ENCODE measurements around the gene KIFAP3.

The KIFAP3 gene

DNA sequence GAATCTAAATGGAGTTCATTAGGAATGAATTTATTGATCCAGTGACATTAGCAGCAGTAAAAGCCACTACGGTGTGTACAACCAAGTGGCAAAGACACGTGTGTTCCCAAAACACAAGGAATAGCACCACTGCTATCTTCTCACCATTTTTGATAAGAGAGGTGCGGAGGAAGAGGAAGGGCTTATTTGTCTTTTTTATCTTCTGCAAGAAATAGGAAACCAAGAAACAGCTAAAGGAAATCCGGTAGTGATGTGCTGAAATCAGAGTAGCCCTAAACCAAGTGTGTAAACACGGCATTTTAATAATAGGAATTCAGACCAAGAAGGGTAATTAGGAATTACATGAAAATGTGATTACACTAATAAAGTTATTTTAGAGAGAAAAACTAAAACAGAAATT, 171.7 kb downstream of the KIFAP3 start:
- no peak overlapping the region for H3K4me3 ChIP-seq (ENCODE audit: low read length)
- no peak overlapping the region for H3K9ac ChIP-seq (ENCODE audit: low read length)
- H3K36me3 ChIP-seq (ENCODE audit: control insufficient read depth, insufficient read depth, low read length): no peaks in the 10 kb centered on the region
- no peaks in the 10 kb centered on the region for H3K27me3 ChIP-seq (ENCODE audit: control insufficient read depth, insufficient read depth, low read length)
- H3K9me3 ChIP-seq (ENCODE audit: control insufficient read depth, low read length): no peaks in the 10 kb centered on the region
- no peaks in the 10 kb centered on the region for H3K4me1 ChIP-seq (ENCODE audit: control insufficient read depth, insufficient read depth, low read length)

DNA sequence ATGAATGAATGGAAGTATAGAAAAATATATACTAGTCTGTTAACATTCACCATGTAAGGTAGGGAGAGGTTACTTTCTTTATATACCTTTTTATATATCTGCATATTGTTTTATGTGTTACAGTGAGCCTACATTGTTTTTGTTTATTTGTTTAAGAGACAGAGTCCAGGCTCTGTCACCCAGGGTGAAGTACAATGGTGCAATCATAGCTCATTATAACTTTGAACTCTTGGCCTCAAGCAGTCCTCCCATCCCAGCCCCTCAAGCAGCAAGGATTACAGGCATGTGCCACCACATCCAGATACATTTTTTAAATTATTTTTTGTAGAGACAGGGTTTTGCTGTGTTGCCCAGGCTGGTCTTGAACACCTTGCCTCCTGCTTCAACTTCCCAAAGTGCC, 173.4 kb downstream of the KIFAP3 start:
- no peak overlapping the region for H3K9ac ChIP-seq (ENCODE audit: low read length)
- no peaks in the 10 kb centered on the region for H3K27me3 ChIP-seq (ENCODE audit: control insufficient read depth, insufficient read depth, low read length)
- no peaks in the 10 kb centered on the region for H3K4me1 ChIP-seq (ENCODE audit: control insufficient read depth, insufficient read depth, low read length)
- no peaks in the 10 kb centered on the region for H3K9me3 ChIP-seq (ENCODE audit: control insufficient read depth, low read length)
- no peaks in the 10 kb centered on the region for H3K36me3 ChIP-seq (ENCODE audit: control insufficient read depth, insufficient read depth, low read length)
- H3K4me3 ChIP-seq (ENCODE audit: low read length): no peak overlapping the region

DNA sequence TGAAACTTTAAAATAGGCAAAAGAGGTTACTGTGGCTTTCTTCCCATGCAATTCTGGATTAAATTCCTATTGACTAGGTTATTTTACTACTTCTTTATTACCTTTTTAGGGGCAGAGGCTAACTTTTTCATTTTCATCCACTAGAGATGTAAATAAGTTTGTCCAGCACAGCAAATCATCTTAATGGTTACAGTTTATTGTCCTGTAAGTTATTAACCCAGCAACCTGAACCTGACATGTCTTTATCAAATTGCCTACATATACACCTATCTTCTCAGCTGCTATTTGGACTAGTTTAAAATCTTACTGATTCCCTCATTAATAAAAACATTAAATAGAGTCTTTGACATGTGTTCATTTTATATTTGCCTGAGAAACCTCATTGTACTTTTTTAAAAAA, 173.9 kb downstream of the KIFAP3 start:
- Histone ChIP-seq H3K9me3 (ENCODE audit: control insufficient read depth, low read length) (no peaks in the 10 kb centered on the region), H3K36me3 (ENCODE audit: control insufficient read depth, insufficient read depth, low read length) (no peaks in the 10 kb centered on the region), H3K9ac (ENCODE audit: low read length) (no peak overlapping the region), H3K27me3 (ENCODE audit: control insufficient read depth, insufficient read depth, low read length) (no peaks in the 10 kb centered on the region), H3K4me1 (ENCODE audit: control insufficient read depth, insufficient read depth, low read length) (no peaks in the 10 kb centered on the region), H3K4me3 (ENCODE audit: low read length) (no peak overlapping the region)

DNA sequence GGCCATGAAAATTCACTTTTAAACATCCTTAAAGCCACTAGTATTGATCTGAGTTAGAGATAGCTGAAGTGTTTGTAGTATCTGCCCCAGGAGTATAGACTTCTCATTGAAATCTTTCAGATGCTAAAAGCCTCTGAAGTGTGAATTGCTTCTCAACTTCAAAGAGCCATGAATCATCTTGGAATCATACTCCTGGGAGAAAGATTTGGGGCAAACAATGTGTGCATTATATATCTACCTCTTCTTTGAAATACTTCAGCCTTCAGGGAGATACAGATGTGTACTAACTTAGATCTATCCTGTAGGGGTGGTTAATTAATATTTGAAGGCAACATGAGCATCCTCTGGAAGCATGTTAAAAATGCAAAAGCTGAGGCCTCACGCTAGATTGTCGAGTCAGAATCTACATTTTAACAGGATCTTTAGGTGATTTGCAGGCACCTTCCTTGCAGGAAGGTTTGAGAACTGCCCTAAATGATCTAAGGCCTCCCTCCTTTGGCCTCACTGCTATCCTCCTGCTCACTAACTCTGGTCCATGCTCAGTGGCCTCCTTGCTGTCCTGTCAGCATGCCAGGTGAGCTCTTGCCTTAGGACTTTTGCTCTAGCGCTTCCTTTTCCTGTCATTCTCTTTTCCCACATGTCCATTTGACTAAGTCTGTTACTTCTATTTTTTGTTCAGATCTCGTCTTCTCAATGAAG, 174.8 kb downstream of the KIFAP3 start:
- Histone ChIP-seq H3K9ac (ENCODE audit: low read length) (no peak overlapping the region), H3K36me3 (ENCODE audit: control insufficient read depth, insufficient read depth, low read length) (no peaks in the 10 kb centered on the region), H3K27me3 (ENCODE audit: control insufficient read depth, insufficient read depth, low read length) (no peaks in the 10 kb centered on the region), H3K4me1 (ENCODE audit: control insufficient read depth, insufficient read depth, low read length) (no peaks in the 10 kb centered on the region), H3K9me3 (ENCODE audit: control insufficient read depth, low read length) (no peaks in the 10 kb centered on the region), H3K4me3 (ENCODE audit: low read length) (no peak overlapping the region)

DNA sequence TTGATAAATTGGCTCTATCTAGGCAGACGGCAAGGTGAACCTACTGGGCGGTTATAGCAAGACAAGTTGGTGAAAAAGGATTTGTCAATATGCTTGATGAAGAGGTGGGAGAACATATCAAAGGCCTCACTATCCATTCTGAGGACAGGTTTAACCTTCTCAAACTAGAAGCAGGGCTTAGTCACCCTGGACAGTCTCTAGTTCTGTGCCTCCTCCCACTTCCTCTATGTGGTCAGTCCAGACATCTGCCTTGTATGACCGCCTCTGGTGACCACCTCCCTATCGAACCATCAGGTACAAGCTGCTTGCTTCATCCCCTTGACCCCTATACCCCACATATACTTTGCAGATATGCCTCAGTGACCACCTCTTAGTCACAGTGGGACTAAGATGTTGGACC, 178.5 kb downstream of the KIFAP3 start:
- H3K9me3 ChIP-seq (ENCODE audit: control insufficient read depth, low read length): no peaks in the 10 kb centered on the region
- peaks cover 14% of the 10 kb centered on the region for H3K4me1 ChIP-seq (ENCODE audit: control insufficient read depth, insufficient read depth, low read length)
- no peaks in the 10 kb centered on the region for H3K36me3 ChIP-seq (ENCODE audit: control insufficient read depth, insufficient read depth, low read length)
- no peaks in the 10 kb centered on the region for H3K27me3 ChIP-seq (ENCODE audit: control insufficient read depth, insufficient read depth, low read length)
- no peak overlapping the region for H3K9ac ChIP-seq (ENCODE audit: low read length)
- H3K4me3 ChIP-seq (ENCODE audit: low read length): no peak overlapping the region

DNA sequence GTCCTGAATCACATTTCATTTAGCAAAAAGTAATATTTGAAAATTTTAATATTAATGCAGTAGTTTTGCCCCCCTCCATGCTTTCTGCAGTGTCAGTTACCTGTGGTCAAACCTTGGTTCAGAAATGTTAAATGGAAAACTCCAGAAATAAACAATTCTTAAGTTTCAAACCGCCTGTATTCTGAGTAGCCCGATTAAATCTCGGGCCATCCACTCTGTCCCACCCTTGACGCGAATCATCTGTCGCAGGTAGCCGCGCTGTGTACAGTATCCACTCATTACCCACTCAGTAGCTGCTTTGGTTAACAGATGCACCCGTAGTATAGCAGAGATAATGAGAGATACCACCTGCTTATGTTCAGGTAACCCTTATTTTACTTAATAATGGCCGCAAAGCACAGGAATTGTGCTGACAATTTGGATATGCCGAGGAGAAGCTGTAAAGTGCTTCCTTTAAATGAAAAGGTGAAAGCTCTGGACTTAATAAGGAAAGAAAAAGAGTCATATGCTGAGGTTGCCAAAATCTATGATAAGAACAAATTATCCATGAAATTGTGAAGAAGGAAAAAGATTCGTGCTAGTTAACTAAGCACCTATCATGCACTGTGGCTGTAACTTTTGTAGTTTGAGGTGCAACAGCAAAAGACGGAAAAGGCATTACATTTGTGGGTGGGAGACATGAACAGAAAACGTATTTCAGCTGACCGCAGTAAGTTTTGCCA, 179.9 kb downstream of the KIFAP3 start:
- Histone ChIP-seq H3K4me1 (ENCODE audit: control insufficient read depth, insufficient read depth, low read length) (peaks cover 18% of the 10 kb centered on the region), H3K9me3 (ENCODE audit: control insufficient read depth, low read length) (no peaks in the 10 kb centered on the region), H3K36me3 (ENCODE audit: control insufficient read depth, insufficient read depth, low read length) (no peaks in the 10 kb centered on the region), H3K4me3 (ENCODE audit: low read length) (peak overlapping the region; percentile 7), H3K27me3 (ENCODE audit: control insufficient read depth, insufficient read depth, low read length) (no peaks in the 10 kb centered on the region), H3K9ac (ENCODE audit: low read length) (peak overlapping the region; percentile 76)

DNA sequence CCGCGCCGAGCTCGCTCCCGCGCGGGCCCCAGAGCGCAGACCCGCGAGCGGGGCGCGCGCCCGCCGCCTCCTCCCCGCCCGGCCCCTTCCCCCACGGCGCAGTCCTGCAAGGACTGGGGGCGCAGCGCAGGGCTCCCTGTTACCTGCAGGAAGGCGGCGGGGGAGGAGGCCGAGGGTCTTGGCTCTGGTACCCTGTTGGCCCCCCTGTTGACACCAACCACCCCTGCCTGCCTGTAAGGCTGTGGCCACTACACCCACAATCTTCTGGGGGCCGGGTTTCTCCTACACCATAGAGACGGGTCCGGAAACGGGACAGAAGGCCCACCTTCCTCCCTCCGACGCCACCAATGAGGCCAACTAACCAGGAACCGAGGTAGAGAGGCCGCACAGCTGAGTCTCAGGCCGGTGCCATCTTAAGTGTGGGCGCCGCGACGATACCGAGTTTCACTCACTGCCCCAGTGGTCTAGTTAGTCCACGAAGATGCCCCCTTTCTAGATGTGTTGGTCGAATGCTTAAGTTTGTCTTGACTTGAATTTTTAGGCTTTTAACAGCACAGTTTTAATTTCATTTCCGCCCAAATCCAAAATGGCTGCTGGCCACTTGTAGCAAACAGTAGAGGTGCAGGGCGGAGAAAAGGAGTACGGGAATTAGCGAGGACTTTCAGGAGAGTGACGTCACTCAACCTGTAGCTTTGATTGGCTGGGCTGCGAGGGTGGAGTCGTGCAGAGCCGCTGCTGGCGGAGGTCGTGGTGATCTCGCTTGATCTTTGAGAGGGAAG, 180.7 kb downstream of the KIFAP3 start, which contains the start of gene SCYL3:
Gene SCYL3 (minus strand): TSS at position 252 of the 779 bp plus-strand sequence. CDS start 5,056 bp downstream, outside the sequence.
- peak within 1 kb of the TSS; percentile 77 for H3K4me3 ChIP-seq (ENCODE audit: low read length)
- H3K27me3 ChIP-seq (ENCODE audit: control insufficient read depth, insufficient read depth, low read length): no peaks in the 10 kb centered on the region
- H3K36me3 ChIP-seq (ENCODE audit: control insufficient read depth, insufficient read depth, low read length): no peaks in the 10 kb centered on the region
- H3K4me1 ChIP-seq (ENCODE audit: control insufficient read depth, insufficient read depth, low read length): peaks cover 18% of the 10 kb centered on the region
- H3K9ac ChIP-seq (ENCODE audit: low read length): peak within 1 kb of the TSS; percentile 76
- no peaks in the 10 kb centered on the region for H3K9me3 ChIP-seq (ENCODE audit: control insufficient read depth, low read length)

DNA sequence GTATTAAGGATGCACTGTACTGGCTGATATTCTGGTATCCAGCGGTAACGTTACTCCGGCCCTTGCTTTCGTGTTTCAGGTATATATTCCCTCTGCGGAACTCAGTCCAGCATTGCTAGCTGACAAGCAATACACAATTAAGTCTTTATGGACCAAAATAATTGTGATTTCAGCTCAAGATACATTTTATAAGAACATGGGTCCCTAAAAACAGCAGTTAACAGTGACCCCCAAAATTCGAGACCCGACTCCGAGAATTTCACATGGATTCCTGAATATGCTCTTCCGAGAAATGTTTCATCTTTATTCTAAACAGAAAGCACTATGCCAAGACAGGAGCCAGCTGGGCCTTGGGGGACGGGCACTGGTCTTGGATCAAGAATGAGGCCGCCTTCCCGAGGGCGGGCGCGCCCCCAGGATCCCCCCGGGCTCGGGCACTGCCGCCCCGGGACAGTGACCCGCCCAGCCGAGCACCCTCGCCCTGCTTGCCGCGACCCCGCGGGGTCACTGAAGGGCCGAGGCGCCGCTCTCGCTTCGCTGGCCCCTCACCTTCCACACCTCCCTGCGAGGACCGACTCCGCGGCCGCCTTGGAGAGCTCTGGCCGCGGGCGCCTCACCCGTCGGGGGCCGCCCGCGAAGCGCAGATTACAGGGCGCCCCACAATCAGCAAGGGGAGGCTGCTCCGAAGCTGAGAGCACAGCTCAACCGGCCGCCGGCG, 181.4 kb downstream of the KIFAP3 start:
- peak overlapping the region; percentile 77 for H3K4me3 ChIP-seq (ENCODE audit: low read length)
- H3K9ac ChIP-seq (ENCODE audit: low read length): peak overlapping the region; percentile 76
- H3K27me3 ChIP-seq (ENCODE audit: control insufficient read depth, insufficient read depth, low read length): no peaks in the 10 kb centered on the region
- no peaks in the 10 kb centered on the region for H3K9me3 ChIP-seq (ENCODE audit: control insufficient read depth, low read length)
- peaks cover 18% of the 10 kb centered on the region for H3K4me1 ChIP-seq (ENCODE audit: control insufficient read depth, insufficient read depth, low read length)
- H3K36me3 ChIP-seq (ENCODE audit: control insufficient read depth, insufficient read depth, low read length): no peaks in the 10 kb centered on the region

DNA sequence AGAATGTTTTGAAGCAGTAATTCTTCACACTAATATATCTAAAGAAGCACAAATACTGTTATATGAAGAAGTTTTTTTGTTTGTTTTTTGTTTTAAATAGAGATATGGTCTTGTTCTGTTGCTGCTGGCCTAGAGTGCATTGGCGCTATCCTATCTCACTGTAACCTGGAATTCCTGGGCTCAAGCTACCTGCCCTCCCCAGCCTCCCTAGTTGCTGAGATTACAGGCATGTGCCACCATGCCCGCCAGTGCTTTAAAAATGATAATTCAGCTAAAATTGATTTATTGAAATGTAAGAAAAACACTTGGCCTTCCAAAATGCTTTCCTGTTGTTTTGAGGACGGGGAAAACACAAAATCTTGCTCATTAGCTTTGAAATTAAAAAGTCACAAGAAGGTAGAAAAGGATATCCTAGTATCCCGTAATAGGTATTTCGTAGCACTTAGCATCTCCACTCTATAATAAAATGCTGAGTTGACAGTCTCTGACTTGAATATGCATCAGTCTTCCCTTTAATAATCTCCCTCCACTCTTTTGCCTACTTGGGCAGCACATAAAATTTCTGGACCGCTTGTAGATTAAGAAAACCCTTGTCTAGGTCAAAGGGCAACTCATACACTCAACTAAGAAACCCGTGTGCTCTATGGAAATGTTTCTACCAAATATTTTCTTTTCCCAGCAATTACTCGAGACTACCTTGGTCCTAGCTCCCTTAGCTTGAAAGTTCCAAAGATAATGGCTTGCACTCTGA, 182.1 kb downstream of the KIFAP3 start:
- Histone ChIP-seq H3K4me1 (ENCODE audit: control insufficient read depth, insufficient read depth, low read length) (peaks cover 18% of the 10 kb centered on the region), H3K9ac (ENCODE audit: low read length) (peak overlapping the region; percentile 76)

DNA sequence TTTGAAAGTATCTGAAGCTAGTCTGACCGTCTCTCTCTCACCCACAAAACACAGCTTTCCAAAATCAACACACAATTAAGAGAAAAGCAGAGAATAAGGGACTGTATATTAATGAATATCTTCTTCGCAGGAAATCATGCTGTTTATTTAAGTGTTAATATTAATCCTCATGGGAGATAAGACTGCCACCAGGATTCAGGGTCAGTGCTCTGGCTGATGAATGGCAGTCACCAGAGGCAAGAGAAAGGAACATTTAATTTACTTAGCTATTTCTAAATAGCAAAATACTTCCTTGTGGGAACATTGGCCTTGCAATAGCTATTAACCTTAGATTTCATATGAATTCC, 183.0 kb downstream of the KIFAP3 start:
- H3K4me3 ChIP-seq (ENCODE audit: low read length): no peak overlapping the region
- H3K4me1 ChIP-seq (ENCODE audit: control insufficient read depth, insufficient read depth, low read length): peaks cover 18% of the 10 kb centered on the region
- no peaks in the 10 kb centered on the region for H3K9me3 ChIP-seq (ENCODE audit: control insufficient read depth, low read length)
- no peaks in the 10 kb centered on the region for H3K36me3 ChIP-seq (ENCODE audit: control insufficient read depth, insufficient read depth, low read length)
- H3K9ac ChIP-seq (ENCODE audit: low read length): peak overlapping the region; percentile 8
- H3K27me3 ChIP-seq (ENCODE audit: control insufficient read depth, insufficient read depth, low read length): no peaks in the 10 kb centered on the region

More for the DNA sequence above, 182.1 kb downstream of the KIFAP3 start:
- H3K4me3 ChIP-seq (ENCODE audit: low read length): peak overlapping the region; percentile 77
- H3K27me3 ChIP-seq (ENCODE audit: control insufficient read depth, insufficient read depth, low read length): no peaks in the 10 kb centered on the region
- no peaks in the 10 kb centered on the region for H3K36me3 ChIP-seq (ENCODE audit: control insufficient read depth, insufficient read depth, low read length)
- H3K9me3 ChIP-seq (ENCODE audit: control insufficient read depth, low read length): no peaks in the 10 kb centered on the region
